ENCODE data around the gene SLC24A1. TPM values are rescaled to one million over a fixed set of nuclear protein-coding genes. Genes with fewer than 3 reads are reported as not detected.
"Not testable (repeated sequence)": the region's sequence is repeated elsewhere in the genome, so short reads cannot be mapped to it uniquely, and the experiment has no call there.

The SLC24A1 gene
- total RNA-seq, 2 experiments from 2014 or later = 2.2 to 2.3 TPM

GRCh38 chr15:65612949-65613744, 8.6 kb upstream of the SLC24A1 start:
- H3K27me3 ChIP-seq (ENCODE audit: control insufficient read depth in 1 of 2, insufficient read depth in 2 of 2, low read length in 2 of 2) = no peaks in the 10 kb centered on the region
- peaks cover 28% of the 10 kb centered on the region for H3K4me1 ChIP-seq (ENCODE audit: insufficient read depth, low read length)
- ChIA-PET CTCF (no interaction called here), POLR2A (no interaction called here)
- no peak overlapping the region for H3K4me3 ChIP-seq (ENCODE audit: low read length)
- ATAC-seq (ENCODE audit: poor library complexity) (no peak), DNase-seq (no peak)
- Mint-ChIP-seq H3K27ac (peak overlapping the region; percentile 93), H3K4me1 (ENCODE audit: low read depth) (peaks cover 36% of the 10 kb centered on the region), H3K36me3 (ENCODE audit: low read depth) (peaks cover 20% of the 10 kb centered on the region), H3K27me3 (no peaks in the 10 kb centered on the region), H3K9me3 (no peaks in the 10 kb centered on the region), H3K4me3 (no peak overlapping the region)
- no peaks in the 10 kb centered on the region for H3K36me3 ChIP-seq (ENCODE audit: insufficient read depth, low read length)
- no peak overlapping the region for H3K27ac ChIP-seq (ENCODE audit: low read depth in 1 of 2, low read length in 2 of 2)
- TF ChIP-seq CTCF (IDR thresholded peaks at IDR 0.05) = no peak
- H3K9me3 ChIP-seq (ENCODE audit: control insufficient read depth in 1 of 2, insufficient read depth in 1 of 2, low read length in 2 of 2) = no peaks in the 10 kb centered on the region
- intact Hi-C loops (cut with DNase I, micrococcal nuclease) = loop anchor here in 1 of 2 experiments (10.0 kb wide), 1 partner anchor 308 kb away; the partner anchor contains the start of gene RNU5B-1

- H3K9me3 ChIP-seq (ENCODE audit: control insufficient read depth in 1 of 2, insufficient read depth in 1 of 2, low read length in 2 of 2); H3K4me3 ChIP-seq (ENCODE audit: low read length); POLR2A ChIA-PET; DNase-seq; H3K9me3 Mint-ChIP-seq; H3K27ac Mint-ChIP-seq; H3K27ac ChIP-seq (ENCODE audit: low read depth in 1 of 2, low read length in 2 of 2); CTCF ChIA-PET; H3K27me3 Mint-ChIP-seq; H3K36me3 ChIP-seq (ENCODE audit: insufficient read depth, low read length); H3K36me3 Mint-ChIP-seq (ENCODE audit: low read depth); H3K4me3 Mint-ChIP-seq; ATAC-seq (ENCODE audit: poor library complexity); H3K27me3 ChIP-seq (ENCODE audit: control insufficient read depth in 1 of 2, insufficient read depth in 2 of 2, low read length in 2 of 2): not testable (repeated sequence)
- intact Hi-C loops (cut with DNase I, micrococcal nuclease) = loop anchor here in 1 of 2 experiments (10.0 kb wide), 1 partner anchor 311 kb away; the partner anchor contains the start of gene RNU5B-1
- H3K4me1 Mint-ChIP-seq (ENCODE audit: low read depth) = peaks cover 18% of the 10 kb centered on the region
- peaks cover 14% of the 10 kb centered on the region for H3K4me1 ChIP-seq (ENCODE audit: insufficient read depth, low read length)
Observed at GRCh38 chr15:65615887-65616286, 5.9 kb upstream of the SLC24A1 start.

- no peak overlapping the region for H3K27ac Mint-ChIP-seq
- ChIA-PET POLR2A (no interaction called here), CTCF (no interaction called here)
- no peak overlapping the region for H3K4me3 ChIP-seq (ENCODE audit: low read length)
- no peaks in the 10 kb centered on the region for H3K27me3 Mint-ChIP-seq
- H3K36me3 Mint-ChIP-seq (ENCODE audit: low read depth) = no peaks in the 10 kb centered on the region
- no peak overlapping the region for H3K4me3 Mint-ChIP-seq
- H3K27ac ChIP-seq (ENCODE audit: low read depth in 1 of 2, low read length in 2 of 2) = no peak overlapping the region
- no peak for TF ChIP-seq CTCF (IDR thresholded peaks at IDR 0.05)
- no peaks in the 10 kb centered on the region for H3K4me1 Mint-ChIP-seq (ENCODE audit: low read depth)
- H3K9me3 Mint-ChIP-seq = no peaks in the 10 kb centered on the region
- no peak for ATAC-seq (ENCODE audit: poor library complexity)
- H3K9me3 ChIP-seq (ENCODE audit: control insufficient read depth in 1 of 2, insufficient read depth in 1 of 2, low read length in 2 of 2) = no peaks in the 10 kb centered on the region
- intact Hi-C loops (cut with DNase I, micrococcal nuclease) = loop anchor here in 1 of 2 experiments (10.0 kb wide), 1 partner anchor 314 kb away; the partner anchor contains the start of gene RNU5B-1
- DNase-seq = no peak
- no peaks in the 10 kb centered on the region for H3K36me3 ChIP-seq (ENCODE audit: insufficient read depth, low read length)
- no peaks in the 10 kb centered on the region for H3K27me3 ChIP-seq (ENCODE audit: control insufficient read depth in 1 of 2, insufficient read depth in 2 of 2, low read length in 2 of 2)
- no peaks in the 10 kb centered on the region for H3K4me1 ChIP-seq (ENCODE audit: insufficient read depth, low read length)
Observed at GRCh38 chr15:65618560-65619109, 3.1 kb upstream of the SLC24A1 start.
